ENCODE measurements around the gene OR2L5. TPM values are rescaled to one million over a fixed set of nuclear protein-coding genes. Genes with fewer than 3 reads are reported as not detected.

The OR2L5 gene, protein sequence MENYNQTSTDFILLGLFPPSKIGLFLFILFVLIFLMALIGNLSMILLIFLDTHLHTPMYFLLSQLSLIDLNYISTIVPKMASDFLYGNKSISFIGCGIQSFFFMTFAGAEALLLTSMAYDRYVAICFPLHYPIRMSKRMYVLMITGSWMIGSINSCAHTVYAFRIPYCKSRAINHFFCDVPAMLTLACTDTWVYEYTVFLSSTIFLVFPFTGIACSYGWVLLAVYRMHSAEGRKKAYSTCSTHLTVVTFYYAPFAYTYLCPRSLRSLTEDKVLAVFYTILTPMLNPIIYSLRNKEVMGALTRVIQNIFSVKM
- not detected in 2 replicates for total RNA-seq (2014; rRNA removed; shearing (Covaris generic))
- not detected in 2 replicates for polyA plus RNA-seq (2014; cell fraction: nucleus; rRNA removed)

- no peak for DNase-seq (ENCODE audit: extremely low read depth, low read depth)
Observed at GRCh38 chr1:248013229-248013710, at the start of gene OR2L5. OR2L5 (plus strand) TSS chr1:248013660; CDS start chr1:248021948, 8,288 bp downstream.

GRCh38 chr1:247964933-247965332 is 48.5 kb upstream of the OR2L5 start, which contains the start of gene OR2AK2:
OR2AK2 (plus strand) TSS chr1:247965233; CDS start chr1:247965377, 144 bp downstream.
- DNase-seq (ENCODE audit: extremely low read depth, low read depth), result no peak

DNA sequence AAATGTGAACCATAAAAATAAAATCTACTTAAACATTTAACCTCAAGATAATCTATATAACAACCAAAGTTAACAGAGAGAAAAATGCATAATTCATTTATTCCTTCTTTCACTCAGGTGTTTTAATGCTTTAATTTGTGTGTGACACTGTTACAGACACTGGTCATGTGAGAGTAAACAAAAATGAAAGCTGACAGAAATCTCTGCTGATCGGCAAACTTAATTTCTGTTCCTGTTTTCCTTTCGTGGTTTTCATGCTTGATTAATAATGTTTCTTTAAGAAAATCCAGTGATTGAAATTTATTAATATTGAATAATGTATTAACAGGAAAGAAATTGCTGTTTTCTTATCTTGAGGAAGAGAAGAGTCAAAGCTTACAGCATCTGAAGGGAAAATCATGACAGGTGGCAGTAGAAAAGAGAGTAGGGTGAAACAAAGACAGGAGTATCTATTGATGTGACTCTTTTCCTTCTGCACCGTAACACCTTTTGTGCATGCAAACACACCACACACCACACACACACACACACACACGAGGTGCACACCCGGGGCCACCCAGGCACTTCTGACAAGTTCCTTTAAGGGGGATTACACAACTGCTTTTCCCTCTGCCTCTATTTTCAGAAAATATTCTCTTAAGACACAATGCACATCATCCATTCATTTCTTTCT is 46.8 kb upstream of the OR2L5 start:
- DNase-seq (ENCODE audit: extremely low read depth, low read depth), result no peak

- DNase-seq (ENCODE audit: extremely low read depth, low read depth), result no peak
Observed at GRCh38 chr1:247992986-247993385, 20.5 kb upstream of the OR2L5 start.

- no peak for DNase-seq (ENCODE audit: extremely low read depth, low read depth)
Observed at GRCh38 chr1:247998811-247999210, 14.6 kb upstream of the OR2L5 start.

DNA sequence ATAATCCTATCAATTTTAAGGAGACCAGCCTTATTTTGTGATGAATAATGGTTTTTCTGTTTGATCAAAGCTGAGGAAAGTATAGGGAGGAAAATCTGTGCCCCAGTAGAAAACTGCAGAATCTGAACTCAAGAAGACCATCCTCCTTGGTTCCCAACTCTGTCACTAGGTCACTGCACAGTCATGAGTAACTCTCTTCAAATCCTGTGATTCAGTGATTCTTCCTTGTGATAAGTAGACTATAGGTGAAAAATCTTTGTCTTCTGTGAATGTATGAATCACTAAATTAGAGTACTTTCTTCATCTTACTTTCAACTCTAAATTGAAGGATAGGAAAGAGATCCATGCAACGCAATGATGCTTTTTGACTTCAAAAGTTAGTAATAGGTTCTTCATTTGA is 13.3 kb upstream of the OR2L5 start:
- DNase-seq (ENCODE audit: extremely low read depth, low read depth), result no peak

GRCh38 chr1:248007778-248008177 is 5.7 kb upstream of the OR2L5 start:
- no peak for DNase-seq (ENCODE audit: extremely low read depth, low read depth)

GRCh38 chr1:248009681-248010080 is 3.8 kb upstream of the OR2L5 start:
- DNase-seq (ENCODE audit: extremely low read depth, low read depth), result no peak

DNA sequence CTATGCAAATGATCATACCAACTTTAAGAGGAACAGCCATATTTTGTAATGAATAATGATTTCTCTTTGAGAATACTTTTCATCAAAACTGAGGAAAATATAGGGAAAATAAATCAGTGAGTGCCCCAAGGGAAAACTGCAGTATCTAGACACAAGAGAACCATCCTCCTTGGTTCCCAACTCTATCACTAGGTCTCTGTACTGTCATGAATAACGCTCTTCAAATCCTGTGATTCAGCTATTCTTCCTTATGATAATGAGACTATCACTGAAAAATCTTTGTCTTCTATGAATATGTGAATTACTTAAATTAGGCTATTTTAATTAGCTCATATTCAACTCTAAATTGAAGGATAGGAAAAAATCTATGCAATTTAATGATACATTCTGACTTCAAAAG is 2.3 kb downstream of the OR2L5 start:
- no peak for DNase-seq (ENCODE audit: extremely low read depth, low read depth)

GRCh38 chr1:248029770-248030169 is 16.3 kb downstream of the OR2L5 start, which contains the start of gene OR2L2:
OR2L2 (plus strand) TSS chr1:248030070; CDS start chr1:248038268, 8,198 bp downstream.
- no peak for DNase-seq (ENCODE audit: extremely low read depth, low read depth)

GRCh38 chr1:248045209-248045608 is 31.7 kb downstream of the OR2L5 start:
- no peak for DNase-seq (ENCODE audit: extremely low read depth, low read depth)

DNA sequence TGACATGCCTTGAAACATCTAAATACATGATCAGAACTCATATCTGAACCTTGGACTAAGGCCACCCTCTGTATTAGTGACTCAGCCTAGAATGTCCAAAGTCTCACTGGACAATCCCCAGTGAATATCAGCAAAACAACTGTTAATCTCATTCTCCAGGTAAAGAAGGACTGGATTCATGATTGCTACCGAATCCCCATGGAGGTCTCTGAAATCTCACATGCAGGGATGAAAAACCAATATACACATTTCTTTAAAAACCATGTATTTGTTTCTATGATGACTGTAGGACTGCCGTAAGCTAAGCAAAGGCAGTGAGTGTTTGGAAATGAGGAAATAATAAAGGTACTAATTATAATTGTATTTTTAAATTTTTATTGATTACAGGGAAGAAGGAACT is 33.1 kb downstream of the OR2L5 start, which contains the start of gene OR2L3:
OR2L3 (plus strand) TSS at position 301 of the 400 bp plus-strand sequence. CDS start 13,846 bp downstream, outside the sequence.
- DNase-seq (ENCODE audit: extremely low read depth, low read depth), result no peak

DNA sequence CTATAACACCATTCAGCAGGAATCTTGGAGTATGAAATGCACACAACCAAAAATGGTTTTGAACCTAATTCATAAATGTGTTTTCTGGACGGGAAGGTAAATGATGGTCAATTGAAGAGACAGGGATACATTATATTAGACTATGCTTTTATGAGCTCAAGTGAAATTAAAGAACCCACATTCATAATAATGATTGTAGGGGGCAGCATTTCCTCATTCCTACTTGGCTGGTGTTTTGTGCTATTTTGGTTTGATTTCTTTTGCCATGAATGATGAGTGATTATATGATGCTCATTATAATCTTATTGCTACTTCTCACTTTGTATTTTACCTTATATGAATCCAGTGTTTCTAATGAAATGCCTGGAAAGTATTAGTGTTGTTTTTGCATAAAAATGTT is 33.5 kb downstream of the OR2L5 start:
- DNase-seq (ENCODE audit: extremely low read depth, low read depth), result no peak

- no peak for DNase-seq (ENCODE audit: extremely low read depth, low read depth)
Observed at GRCh38 chr1:248054671-248055070, 41.2 kb downstream of the OR2L5 start.

DNA sequence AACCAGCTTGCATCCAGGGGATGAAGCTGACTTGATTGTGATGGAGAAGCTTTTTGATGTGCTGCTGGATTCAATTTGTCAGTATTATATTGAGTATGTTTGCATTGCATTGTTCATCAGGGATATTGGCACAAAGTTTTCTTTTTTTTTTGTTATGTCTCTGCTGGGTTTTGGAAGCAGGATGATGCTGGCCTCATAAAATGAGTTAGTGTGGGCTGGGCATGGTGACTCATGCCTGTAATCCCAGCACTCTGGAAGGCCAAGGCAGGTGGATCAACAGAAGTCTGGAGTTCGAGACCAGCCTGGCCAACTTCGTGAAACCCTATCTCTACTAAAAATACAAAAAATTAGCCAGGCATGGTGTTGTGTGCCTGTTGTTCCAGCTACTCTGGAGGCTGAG is 41.8 kb downstream of the OR2L5 start:
- DNase-seq (ENCODE audit: extremely low read depth, low read depth), result no peak

DNA sequence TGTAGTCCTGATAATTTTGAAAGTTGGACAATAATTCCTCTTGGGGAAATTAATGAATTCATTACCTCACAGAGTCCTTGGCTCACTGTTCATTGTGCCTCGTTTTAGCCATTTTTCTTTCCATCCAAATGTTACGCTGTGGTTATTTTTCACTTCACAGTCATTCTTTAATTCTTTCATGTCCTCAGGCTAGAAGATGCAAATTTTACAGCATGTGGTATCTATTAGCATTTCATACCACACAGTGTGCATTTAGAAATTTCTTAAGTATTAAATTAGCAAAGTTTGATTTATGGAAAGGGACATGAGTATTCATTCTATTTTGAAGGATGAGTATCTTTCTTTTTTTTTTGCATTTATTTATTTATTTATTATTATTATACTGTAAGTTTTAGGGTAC is 51.6 kb downstream of the OR2L5 start:
- no peak for DNase-seq (ENCODE audit: extremely low read depth, low read depth)

DNA sequence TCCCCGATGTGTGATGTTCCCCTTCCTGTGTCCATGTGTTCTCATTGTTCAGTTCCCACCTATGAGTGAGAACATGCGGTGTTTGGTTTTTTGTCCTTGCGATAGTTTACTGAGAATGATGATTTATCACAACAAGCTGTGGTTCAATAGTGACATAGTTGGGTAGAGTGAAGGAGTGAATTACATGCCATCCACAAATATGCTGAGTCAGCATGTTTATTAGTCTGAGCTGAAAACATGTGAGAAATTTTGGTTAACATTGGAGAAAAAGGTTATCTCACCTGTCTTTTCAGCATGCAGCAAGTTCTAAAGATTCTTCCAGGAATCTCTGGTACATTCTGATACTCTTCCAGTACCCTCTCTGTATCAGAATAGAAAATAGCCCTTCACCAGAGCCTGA is 52.1 kb downstream of the OR2L5 start:
- no peak for DNase-seq (ENCODE audit: extremely low read depth, low read depth)

Small RNA genes within 50 kb of the gene (small RNA-seq; reads per million reads assigned to genes)
- 0 reads per million in 2 experiments for gene RF00019

Other genes starting within 250 kb of the OR2L5 start
- gene OR14A16, start 189.5 kb upstream of the OR2L5 start, total RNA-seq (2014; rRNA removed; shearing (Covaris generic)), result not detected in 2 replicates
- gene OR11L1, start 171.8 kb upstream of the OR2L5 start, total RNA-seq (2014; rRNA removed; shearing (Covaris generic)), result not detected in 2 replicates
- gene TRIM58, start 156.5 kb upstream of the OR2L5 start, total RNA-seq (2014; rRNA removed; shearing (Covaris generic)), result not detected in 2 replicates
- gene OR2W3, start 118.1 kb upstream of the OR2L5 start, total RNA-seq (2014; rRNA removed; shearing (Covaris generic)), result not detected in 2 replicates
- not detected in 2 replicates for gene OR2T8, start 93.4 kb upstream of the OR2L5 start, total RNA-seq (2014; rRNA removed; shearing (Covaris generic))
- not detected in 2 replicates for gene OR2AJ1, start 88.8 kb upstream of the OR2L5 start, total RNA-seq (2014; rRNA removed; shearing (Covaris generic))
- not detected in 2 replicates for gene OR2L8, start 64.8 kb upstream of the OR2L5 start, total RNA-seq (2014; rRNA removed; shearing (Covaris generic))
- gene OR2AK2, start 48.4 kb upstream of the OR2L5 start, total RNA-seq (2014; rRNA removed; shearing (Covaris generic)), result not detected in 2 replicates
- not detected in 2 replicates for gene OR2L2, start 16.4 kb downstream of the OR2L5 start, total RNA-seq (2014; rRNA removed; shearing (Covaris generic))
- not detected in 2 replicates for gene OR2L3, start 33.2 kb downstream of the OR2L5 start, total RNA-seq (2014; rRNA removed; shearing (Covaris generic))
- not detected in 2 replicates for gene OR2L13, start 81.5 kb downstream of the OR2L5 start, total RNA-seq (2014; rRNA removed; shearing (Covaris generic))
- gene OR2M5, start 131.5 kb downstream of the OR2L5 start, total RNA-seq (2014; rRNA removed; shearing (Covaris generic)), result not detected in 2 replicates
- not detected in 2 replicates for gene OR2M2, start 161.2 kb downstream of the OR2L5 start, total RNA-seq (2014; rRNA removed; shearing (Covaris generic))
- not detected in 2 replicates for gene OR2M3, start 183.6 kb downstream of the OR2L5 start, total RNA-seq (2014; rRNA removed; shearing (Covaris generic))
- gene OR2M4, start 217.8 kb downstream of the OR2L5 start, total RNA-seq (2014; rRNA removed; shearing (Covaris generic)), result not detected in 2 replicates